HK-2 (cell line): ENCODE measurements around the gene IDNK.
"Not testable (repeated sequence)": the region's sequence is repeated elsewhere in the genome, so short reads cannot be mapped to it uniquely, and the experiment has no call there.

Experiments used
- DNase-seq: peaks from one replicate; pipeline ENCODE4 v3.0.0-alpha.2; 2018; ENCODE audit not compliant: unreplicated experiment

Gene IDNK

DNA sequence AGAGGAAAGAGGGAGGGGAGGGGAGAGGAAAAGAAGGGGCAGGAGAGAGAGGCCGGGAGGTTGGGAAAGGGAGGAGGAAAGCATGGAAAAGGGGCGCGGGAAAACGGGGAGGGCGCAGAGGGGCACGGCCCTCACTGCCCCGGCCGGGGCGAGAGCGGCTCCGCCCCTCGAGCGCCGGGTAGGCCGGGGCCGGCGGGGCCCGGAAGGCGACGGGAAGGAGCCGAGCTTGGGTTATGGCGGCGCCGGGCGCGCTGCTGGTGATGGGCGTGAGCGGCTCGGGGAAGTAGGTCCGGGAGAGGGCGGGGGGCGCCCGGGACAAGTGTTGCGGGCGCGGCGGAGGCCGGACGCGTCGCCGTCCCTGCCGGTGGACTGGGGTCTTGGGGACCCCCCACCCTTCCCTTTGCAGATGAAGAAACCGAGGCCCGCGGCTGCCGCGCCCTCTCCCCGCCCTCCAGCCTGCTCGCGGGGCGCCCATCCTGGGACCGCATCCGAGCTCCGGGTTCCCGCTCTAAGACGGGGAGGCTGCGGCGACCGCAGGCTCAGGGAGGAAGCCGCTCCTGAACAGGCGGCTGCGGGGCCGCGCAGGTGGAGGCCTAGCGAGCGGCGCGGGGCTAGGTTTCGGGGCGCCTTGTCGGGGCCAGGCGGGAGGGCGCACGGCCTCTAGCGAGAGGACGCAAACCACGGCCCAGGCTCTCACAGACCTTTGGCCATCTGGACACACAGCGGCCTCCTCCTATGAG is at the start of gene IDNK:
Gene IDNK, plus strand, starts transcription at position 205 of the 740 bp plus-strand sequence. Its CDS starts 29 bp downstream, at position 234.
- peak; percentile 74 for DNase-seq

- DNase-seq: no peak
Measured at GRCh38 chr9:83574482-83574881, 48.5 kb upstream of the IDNK start.

DNA sequence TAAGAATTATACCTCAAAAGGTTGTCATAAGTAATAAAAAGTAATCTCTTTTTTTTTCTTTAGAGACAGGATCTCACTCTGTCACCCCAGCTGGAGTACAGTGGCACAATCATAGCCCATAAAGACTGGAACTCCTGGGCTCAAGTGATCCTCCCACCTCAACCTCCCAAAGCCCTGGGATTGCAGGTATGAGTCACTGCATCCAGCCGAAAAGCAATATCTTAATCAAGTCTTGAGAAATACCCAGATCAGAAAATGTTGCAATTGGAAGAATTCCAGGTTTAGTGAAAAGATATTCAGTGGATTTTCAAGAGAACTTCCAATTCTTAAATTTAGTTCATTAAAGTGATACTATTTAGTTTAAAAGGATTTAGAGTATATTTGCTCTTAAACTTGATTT is 40.9 kb upstream of the IDNK start:
- no peak for DNase-seq

DNA sequence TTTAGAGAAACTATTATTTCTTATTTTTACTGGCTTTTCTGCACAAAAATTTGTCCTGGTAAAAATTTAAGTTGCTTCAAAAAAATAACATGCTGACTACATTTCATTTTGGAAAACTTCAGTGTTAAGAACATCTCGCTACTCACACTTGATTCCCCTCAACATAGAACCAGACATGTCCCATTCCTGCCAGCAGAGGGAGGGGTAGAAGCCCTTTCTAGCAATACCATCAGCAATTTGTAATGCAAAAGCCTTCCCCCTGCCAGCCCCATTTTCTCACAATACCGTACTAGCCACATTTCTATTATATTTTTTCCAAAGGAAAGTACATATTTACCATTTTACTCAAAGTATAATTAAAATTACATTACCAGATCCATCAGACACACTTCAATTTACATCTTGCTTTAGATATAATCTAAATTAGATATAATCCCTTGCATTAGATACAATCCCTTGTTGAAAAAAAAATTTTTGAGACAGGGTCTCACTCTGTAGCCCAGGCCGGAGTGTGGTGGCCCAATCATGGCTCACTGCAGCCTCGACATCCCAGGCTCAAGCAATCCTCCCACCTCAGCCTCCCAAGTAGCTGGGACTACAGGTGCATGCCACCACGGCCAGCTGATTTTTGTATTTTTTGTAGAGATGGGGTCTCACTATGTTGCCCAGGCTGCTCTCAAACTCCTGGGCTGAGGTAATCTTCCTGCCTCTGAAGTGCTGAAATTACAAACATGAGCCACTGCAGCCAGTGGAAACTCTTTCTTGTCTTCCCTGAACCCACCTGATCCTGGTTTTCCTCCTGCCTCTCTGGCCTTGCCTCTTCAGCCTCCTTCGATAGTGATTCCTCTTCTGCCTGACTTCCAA is 39.6 kb upstream of the IDNK start:
- peak; percentile 28 for DNase-seq

GRCh38 chr9:83584995-83585394 is 37.9 kb upstream of the IDNK start:
- no peak for DNase-seq

- DNase-seq: no peak
Measured at GRCh38 chr9:83588256-83588655, 34.7 kb upstream of the IDNK start.

GRCh38 chr9:83596899-83597504 is 25.9 kb upstream of the IDNK start:
- peak; percentile 39 for DNase-seq

- DNase-seq: no peak
Measured at GRCh38 chr9:83598487-83598886, 24.5 kb upstream of the IDNK start.

GRCh38 chr9:83599071-83599470 is 23.9 kb upstream of the IDNK start:
- DNase-seq: no peak

DNA sequence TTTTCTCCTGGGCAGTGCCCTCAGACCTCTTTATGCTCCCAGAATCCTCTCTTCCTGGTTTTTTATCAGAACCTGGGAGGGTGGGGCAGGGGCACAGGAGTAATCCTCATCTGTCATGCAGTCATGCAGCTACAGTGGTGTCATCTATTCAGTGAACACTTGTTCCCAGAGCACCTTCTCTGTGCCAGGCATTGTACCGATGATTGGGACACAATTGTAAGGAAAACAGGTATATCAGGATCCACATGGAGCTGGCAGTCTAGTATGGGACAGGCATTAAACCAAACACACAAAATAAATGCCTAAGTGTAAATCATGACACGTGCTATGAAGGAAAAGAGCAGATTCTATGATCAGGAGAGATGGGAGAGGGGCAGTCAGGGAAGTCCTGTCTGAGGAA is 21.5 kb upstream of the IDNK start:
- DNase-seq: no peak

- not testable (repeated sequence) for DNase-seq
Measured at GRCh38 chr9:83607620-83608019, 15.3 kb upstream of the IDNK start.

DNA sequence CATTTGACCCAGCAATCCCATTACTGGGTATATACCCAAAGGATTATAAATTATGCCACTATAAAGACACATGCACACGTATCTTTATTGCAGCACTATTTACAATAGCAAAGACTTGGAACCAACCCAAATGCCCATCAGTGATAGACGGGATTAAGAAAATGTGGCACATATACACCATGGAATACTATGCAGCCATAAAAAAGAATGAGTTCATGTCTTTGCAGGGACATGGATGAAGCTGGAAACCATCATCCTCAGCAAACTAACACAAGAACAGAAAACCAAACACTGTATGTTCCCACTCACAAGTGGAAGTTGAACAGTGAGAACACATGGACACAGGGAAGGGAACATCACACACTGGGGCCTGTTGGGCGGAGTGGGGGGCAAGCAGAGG is 9.6 kb upstream of the IDNK start:
- DNase-seq: not testable (repeated sequence)

- DNase-seq: no peak
Measured at GRCh38 chr9:83617299-83617698, 5.6 kb upstream of the IDNK start.

DNA sequence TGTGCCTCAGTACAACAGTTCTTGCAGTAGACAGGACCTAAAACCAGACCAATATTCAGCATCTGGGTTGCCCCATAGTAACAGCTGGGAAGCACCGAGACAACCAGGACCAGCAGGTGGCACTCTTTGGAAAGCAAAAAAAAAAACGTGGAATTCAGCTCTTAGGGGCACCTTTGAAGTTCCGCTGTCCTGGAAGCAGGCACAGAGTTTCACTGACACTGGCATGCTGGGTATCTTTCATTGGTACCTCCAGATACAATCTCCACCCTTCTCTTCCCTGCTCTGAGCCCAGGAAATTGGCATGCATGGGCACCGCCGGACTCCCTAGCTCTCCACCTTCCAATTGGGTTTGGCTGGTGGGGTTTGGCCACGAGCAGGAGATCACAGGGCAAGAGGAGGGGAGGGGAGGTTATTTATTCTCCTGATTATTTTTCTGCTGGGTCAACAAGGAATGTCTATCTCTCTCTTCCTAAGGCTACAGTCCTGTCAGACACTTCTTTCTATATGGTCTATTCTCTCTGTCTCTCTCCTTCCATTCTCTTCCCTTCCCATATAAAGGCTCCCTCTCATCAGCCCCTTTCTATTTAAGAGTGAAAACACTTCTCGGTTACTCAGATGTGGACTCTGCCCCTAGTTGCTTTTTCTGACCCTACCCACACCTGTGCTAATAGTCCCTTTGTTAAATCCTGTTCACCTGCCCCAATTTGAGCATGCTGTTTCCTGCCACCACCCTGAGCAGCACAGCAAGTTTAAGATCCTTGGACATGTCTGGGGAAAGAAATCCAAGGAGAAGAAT is 1.9 kb upstream of the IDNK start:
- peak; percentile 29 for DNase-seq

DNA sequence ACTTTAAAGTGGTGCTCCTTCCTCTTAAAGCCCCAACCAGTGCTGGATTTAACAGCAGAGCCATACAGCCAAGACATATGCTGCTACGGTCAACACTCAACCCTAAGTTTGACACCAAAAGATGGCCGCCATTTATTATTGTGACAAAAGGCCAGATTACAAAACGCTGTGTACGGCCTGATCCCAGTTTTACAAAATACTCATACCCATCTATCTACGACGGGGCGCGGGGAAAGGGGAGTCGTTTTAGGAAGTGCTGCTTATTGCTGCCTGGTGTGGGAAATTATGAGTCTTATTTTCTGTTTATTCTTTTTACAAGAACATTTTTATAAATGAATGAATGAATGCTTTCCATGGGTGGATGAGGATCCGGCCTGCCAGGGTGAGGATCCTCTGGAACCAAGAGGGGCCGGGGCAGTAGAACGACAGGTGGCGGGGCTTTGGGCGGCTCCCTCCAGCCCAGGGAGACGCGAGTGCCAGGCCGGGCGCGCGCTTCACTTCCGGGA is 457 bp upstream of the IDNK start:
- DNase-seq: no peak

DNA sequence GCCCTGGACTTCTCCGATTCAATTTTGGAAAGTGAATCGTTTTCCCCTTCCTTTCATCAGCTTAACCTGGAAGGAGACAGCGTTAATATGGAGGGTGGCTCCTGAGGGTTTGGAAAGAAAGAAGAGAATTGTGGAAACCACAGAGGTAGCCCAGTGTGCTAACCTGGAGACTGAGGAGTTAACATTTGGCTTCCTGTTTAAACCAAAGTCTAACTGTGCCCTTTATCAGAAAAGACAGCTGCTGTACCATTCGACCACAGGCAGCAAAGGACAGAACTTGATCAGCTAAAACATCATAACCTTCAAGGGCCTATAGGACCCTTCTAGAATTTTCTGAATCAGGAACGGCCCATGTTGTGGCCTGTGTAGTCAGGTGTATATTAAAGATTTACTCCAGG is 735 bp downstream of the IDNK start:
- DNase-seq: no peak

GRCh38 chr9:83625178-83625577 is 2.2 kb downstream of the IDNK start:
- DNase-seq: no peak

DNA sequence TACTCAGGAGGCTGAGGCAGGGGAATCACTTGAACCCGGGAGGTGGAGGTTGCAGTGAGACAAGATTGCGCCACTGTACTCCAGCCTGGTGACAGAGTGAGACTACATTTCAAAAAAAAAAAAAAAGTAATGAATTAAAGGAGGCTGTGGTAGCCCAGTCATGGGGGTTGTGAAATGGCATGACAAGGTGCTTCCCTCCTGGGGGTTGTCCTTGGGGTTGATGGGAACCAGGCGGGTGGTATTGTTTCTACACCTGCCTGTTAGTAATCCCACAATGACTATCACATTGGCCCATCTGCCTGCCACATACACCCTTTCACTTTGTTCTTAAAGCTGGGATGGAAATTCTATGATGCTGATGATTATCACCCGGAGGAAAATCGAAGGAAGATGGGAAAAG is 5.6 kb downstream of the IDNK start:
- DNase-seq: no peak

- DNase-seq: no peak
Measured at GRCh38 chr9:83629433-83630104, 6.6 kb downstream of the IDNK start.

GRCh38 chr9:83630938-83631457 is 8.1 kb downstream of the IDNK start:
- no peak for DNase-seq

DNA sequence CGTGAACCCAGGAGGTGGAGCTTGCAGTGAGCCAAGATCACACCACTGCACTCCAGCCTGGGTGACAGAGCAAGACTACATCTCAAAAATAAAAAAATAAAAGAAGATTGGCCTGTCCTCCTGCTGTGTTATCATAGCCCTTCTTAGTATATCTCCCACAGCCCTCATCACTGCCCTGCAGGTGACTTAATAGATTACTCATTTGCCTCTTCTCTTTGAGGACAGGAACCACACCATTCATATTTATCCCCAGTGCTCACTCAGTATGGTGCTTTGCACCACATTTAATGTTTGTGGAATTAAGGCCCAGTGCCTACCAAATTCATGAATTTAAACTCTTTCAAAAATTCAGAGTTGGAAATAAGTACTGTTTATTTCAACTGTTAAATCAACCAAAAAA is 10.3 kb downstream of the IDNK start:
- DNase-seq: no peak
